Activated T-cell treated with anti-CD3 and anti-CD28 coated beads for 48 hours (primary cell): ENCODE data around the gene PPP1R18.
A peak's percentile ranks its signal among the peaks of the same experiment; 100 is the strongest.

Experiments
- DNase-seq: peaks from one replicate; pipeline ENCODE4 v3.0.0-alpha.2; 2020; ENCODE audit warnings: low read depth

PPP1R18 gene

DNA sequence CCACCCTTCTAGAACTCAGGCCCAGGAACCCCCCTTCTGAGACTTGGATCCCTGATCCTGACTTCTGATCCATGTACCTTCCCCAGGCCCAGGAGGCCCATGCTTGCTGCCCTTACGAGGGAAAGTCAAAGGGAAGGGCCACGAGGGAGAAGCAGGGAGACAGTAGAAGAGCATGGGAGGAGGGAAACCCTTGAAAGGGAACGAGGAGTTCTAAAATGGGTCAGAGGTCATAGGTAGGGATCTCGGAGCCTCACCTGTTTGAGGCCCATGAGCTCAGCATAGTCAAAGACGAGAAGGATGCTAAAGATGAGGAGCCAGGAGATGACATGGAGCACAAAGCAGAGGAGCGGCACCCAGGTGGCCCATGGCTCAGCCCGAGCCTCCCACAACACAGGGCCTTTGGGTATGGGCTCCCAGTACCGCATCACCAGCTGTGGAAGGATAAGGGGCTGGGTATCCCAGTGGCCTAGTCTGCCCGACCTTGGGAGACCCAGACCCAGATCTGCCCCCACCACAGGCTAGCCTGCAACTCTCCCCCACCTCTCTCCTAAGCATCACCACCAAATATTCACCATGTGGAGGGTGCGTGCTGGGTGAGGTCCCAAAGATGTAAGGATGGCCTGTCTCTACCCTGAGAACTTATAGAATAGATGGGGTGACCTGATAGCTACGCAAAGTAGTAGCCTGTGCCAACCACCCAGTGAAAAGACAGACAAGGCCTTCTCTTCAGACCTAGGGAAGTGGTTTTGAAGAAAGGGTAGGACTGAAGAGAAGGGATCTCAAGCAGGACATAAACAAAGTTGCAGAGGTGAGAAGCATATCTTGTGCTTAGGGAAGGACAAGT is 2.8 kb upstream of the PPP1R18 start:
- DNase-seq = no peak

DNA sequence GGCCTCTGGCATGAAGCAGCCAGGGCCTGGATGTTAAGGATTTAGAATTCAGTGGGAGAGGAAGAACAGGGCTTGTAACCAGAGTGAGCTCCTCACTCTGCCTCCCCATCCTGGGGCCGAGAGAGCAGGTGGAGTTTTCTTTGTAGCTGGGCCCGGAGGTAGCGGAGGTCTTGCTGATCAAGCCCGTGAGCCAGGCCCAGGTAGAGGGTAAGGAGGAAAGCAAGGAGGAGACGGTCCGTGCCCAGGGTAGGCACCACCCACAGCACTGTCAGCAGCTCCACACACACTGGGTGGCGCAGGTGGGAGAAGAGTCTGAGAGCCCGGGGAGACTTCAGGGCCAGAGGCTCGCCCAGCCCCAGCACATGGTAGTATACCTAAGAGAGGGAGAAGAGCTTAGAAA is 2.1 kb upstream of the PPP1R18 start:
- DNase-seq = no peak

DNA sequence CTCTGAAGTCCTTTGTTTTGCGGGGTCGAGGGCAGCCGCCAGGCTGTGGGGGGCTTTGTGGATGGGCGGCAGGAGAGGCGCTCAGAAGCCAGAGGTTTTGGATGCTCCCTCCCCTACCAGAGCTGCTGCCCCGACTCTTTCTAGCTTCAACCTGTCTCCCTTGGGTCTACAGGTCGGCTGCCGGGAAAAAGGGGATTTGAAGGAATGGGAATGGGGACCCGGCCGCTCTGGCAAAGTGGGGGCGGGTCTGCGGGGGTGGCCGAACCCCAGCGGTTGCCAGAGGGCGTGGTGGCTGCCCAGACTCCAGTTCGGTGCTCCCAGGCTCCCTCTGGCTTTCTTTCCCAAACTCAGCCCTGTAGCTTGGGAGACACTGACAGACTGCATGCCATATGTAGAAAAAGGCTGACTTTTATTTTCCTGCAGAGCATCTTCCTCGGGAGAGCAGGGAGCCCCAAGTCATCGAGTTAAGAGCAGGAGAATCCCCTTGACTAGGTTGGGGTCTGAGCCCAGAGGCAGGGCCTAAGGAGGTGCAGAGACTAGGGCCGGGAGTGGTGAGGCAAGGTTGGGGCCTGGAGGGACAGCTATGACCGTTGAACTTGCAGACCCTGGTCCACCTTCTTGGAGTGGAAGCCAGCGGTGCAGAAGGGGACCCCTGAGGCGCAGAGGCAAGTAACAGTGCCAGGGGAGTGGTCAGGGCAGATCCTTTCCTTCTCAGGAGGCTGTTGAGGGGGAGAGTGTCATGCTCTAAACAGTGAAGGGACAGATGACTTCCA is 1.4 kb upstream of the PPP1R18 start:
- no peak for DNase-seq

DNA sequence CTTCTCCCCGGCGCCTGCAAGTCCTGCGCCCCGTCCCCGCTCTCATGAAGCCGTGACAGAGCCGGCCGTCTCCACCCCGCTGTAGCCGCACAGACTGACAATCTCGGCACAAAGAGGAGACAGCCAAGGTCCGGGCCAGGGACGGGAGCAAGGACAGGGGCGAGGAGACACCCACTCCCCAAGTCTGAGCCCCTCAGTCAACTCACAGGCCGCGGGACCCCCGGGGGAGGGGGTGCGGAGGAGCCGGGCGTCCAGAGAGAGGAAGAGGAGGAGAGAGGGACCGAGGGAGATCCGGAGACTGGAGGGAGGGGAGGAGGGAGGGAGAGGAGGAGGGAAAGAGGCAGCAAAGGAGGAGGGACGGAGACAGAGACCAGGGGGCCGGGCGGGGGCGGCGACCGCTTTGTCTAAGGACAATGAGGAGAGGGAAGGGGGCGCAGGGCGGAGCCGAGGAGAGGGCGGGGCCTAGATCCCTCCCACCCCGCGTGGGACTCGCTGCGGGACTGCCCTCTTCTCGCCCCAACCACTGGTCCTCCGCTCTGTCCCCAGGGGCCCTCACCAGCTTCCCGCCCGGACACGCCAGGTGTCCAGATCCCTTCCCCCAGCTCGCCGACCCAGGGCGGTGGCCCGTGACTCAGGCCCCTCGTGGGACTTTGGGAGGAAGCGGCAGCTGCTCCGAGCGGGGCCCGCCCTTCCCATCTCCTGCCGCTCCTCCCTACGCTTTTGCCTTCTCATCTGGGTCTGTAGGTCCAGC is 638 bp upstream of the PPP1R18 start:
- peak; percentile 83 for DNase-seq

- no peak for DNase-seq
Observed at GRCh38 chr6:30685157-30686008, 1.1 kb downstream of the PPP1R18 start.

DNA sequence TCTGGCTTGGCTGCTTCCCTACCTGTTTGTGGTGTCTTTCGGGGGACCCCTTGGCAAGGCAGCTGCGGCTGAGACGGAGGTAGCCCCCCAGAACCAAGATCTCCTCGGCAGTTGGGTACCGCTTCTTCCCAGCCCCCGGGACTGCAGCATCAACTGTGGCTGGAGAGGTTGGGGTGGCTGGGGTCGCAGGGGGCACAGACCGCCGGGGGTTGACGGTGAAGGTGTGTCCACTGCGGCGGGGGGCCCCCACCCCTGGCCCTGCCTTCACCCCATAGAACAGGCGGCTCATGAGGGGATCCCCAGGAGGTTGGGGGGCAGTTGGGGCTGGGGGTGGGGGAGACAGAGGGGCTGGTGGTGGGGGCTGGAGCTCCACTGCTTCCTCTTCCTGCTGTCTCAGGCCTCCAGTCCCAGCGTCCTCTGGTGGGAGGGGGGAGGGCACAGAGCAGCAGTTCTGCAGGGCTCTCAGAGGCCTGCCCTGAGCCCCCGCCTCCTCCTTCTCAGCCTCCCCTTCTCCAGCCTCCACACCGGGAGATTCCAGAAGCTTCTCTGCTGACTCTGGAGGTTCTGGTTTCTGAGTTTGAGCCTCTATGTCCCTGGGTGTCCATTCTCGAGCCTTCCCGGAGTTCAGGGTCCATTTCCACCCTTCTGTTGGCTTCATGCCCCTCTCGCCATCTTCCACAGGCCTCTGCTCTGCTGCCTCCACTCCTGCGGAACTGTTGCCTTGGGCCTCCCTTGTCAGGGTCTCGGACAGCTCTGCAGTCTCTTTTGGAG is 1.9 kb downstream of the PPP1R18 start:
- peak; percentile 49 for DNase-seq

DNA sequence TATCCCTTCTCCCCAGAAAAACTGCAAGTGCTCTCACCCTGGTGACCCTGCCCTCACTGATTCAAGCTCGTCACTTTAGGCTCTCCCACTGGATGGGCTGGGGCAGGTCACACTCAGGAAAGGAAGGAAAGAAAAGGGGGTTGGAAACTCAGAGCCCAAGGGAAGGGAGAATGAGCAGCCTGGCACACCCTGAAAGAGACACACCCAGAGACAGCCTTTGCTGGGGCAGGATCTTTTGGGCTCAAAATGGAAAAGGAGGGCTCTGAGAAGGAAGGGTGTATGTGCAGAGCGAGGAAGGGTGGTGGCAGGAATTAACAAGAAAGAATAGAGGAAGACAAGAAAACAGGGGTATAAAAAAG is 2.5 kb downstream of the PPP1R18 start:
- no peak for DNase-seq

GRCh38 chr6:30683183-30683979 is 3.1 kb downstream of the PPP1R18 start:
- DNase-seq = no peak

DNA sequence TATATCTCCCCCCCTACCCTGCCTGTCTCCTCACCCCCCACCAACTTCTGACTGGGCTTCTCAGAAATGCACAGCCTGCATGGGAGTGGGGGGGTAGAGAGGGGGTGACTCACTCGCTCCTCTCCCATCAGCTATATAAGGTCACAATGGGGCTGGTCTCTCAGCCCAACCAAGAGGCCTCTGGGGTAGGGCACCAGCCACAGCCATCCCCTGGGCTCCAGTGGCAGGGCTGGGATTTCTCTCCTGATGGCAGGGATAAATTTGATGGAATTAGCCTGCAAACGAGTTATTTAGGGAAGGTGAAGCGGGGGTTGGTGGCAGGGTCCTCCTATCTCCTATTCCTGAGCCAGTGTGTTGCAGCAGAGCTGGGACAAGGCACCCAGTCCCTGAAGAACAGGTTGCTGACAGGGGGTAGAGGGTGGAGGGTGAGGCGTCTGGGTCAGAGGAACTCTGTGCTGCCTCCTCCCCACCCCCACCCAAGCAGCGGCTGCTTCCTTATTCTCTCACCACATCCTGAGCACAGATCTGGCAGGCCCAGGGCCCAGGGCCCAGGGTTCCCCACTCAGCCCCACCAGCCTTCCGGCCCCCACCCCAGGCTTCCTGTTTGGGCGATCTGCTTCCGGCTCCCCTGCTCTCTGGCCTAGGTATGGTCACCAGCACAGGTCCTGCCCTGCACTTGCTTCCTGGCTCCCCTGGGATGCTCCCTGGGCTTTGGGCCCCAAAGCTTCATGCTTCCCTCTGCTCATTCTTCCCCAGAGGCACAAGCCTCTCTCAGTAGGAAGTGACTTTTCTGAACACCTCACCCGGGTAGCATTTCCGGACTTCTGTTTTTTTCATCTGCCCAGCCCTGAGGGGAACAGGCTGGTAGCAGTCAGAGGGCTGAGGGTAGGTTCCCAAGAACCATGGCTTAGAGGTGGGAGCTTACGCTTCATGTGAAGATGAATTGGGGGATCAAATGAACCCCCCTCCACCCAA is 4.0 kb downstream of the PPP1R18 start:
- DNase-seq = peak; percentile 81

DNA sequence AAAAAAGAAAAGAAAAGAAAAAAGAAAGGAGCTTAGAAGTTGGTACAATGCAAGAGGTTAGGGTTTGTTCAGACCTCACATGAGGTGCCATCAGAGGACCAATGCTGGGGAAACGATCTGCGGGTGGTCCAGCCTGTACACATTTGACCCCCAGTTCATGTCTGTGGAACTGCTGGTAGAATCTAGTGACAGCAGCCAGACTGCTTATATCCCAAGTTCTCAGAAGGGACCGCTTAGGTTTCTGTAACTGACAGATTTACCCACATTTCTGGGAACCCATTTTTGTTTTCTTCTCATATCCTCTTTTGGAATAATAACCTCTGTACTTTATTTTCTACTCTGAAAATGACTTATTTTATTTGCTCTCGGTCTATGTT is 4.7 kb downstream of the PPP1R18 start:
- no peak for DNase-seq

DNA sequence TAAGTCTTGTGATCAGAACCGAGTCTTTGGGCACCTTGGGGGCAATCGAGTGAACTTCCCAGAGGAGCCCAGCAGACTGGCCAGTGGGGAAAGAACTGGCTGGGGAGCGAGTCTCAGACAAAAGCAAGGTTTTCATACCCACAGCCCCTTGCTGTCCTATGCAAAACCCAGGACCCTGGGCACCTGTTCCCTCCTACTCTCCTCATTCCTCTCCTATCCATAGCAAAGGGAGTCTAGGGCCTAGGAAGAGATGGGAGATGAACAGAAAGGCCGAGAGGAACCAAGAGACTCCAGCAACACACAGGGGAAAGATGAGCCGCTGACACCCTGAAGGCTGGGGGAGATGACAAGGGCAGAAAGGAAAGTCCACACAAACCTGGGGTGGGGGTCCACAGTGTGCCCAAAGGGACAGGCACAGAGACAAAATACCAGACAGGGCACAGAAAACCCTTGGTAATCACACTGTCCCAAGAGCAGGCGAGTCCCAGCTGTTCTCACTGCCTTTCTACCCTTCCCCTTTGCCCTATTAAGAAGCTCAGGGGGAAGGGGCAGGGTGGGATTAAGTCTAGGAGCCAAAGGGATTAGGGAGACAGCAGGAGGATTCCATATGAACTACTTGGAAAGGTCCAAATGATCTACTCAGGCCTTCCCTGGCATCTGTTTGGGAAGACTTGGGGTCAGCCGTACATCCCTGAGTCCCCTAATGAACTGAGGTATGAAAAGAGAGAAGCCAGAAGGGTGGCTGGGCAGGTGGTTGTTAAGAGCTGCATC is 6.5 kb downstream of the PPP1R18 start:
- DNase-seq = no peak

DNA sequence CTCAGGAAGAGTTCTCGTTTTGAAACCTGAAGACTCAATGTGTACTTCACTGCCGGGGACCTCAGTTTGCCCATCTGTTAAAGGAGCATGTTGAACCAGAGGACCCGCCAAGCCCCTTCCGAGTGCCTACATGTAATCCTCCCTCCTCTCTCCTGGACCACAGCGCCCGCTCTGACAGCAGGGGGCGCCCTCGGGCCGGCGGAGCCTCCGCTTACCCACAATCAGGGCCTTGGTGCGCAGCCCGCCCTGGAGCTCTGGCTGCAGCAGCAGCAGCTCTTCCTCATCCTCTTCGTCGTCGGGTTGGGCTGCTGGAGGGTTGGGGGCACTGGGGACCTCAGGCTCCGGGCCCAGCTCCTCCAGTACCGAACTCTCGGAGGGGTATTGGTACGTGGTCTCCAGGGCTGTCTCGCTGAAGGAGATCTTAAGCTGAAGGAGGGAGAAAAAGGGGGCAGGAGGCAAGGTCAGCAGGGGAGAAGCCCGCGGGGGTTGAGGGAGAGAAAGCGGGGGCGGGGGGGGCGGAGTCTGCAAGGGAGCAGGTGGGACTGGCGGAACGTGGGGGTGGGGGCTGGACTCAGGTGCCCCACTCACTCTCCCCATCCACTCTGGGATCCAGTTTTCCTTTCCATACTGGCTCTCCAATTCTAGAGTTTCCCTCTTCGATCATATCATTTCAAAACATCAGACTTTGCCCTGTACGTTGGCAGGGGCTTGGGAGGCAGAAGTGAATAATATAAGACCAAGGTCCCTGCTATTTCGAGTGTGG is 7.3 kb downstream of the PPP1R18 start:
- DNase-seq = peak; percentile 90

- no peak for DNase-seq
Observed at GRCh38 chr6:30676660-30677285, 9.7 kb downstream of the PPP1R18 start.

DNA sequence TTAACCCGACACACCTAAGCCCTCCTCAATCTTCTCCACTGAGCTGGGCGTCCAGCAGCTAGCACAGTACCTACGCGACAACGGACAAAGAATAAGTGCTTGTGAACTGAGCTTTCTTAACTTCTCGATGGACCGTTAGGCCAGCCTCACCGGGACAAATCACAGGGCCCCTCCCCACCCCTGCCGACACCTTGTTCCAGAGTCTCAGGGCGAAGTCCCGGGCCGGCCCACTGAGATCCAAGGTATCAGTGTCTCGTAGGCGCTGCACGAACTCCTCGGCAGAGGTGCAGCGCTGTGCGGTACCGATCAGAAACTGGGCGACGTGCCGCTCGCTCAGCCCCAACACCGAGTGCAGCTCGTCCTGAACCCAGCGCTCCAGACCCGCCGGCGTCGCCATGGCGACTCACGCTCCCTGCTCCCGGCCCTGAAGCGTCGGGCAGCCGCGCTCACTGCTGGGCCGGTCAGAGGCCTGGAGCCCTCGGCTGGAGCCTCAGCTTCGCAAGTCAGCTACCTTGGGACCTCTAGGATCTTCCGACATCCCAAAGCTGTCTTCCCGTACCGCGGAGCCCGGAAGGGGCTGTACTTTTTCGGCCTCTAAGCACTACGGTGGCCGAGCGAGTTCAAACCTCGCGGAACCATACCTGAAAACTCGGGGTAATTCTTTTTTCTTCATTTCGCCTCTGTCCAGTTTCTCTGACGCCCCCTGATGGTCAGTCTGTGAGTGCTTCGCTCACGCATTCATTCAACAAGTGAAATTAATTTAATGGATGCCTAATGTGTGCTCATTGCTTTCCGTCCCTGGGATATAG is 13.8 kb downstream of the PPP1R18 start, which contains the start of gene DHX16:
Gene DHX16 (minus strand): TSS at position 562 of the 809 bp plus-strand sequence. CDS start 165 bp downstream, at position 397.
- DNase-seq = peak; percentile 84

- no peak for DNase-seq
Observed at GRCh38 chr6:30670760-30671527, 15.5 kb downstream of the PPP1R18 start.
